Fibroblast of mammary gland (primary cell): ENCODE data around the gene PTPRN2.
A peak's percentile ranks its signal among the peaks of the same experiment; 100 is the strongest.

ENCODE experiments used
- DNase-seq: peaks from one replicate; pipeline ENCODE4 v3.0.0-alpha.2; 2010; ENCODE audit warnings: low read depth
- H3K4me3 ChIP-seq: 2 replicates; pipeline ENCODE4 v1.5.1; 2011; ENCODE audit warnings: low read depth, mild to moderate bottlenecking, low read length, moderate library complexity; ENCODE audit not compliant: control insufficient read depth
- TF ChIP-seq, protein P1 (sequence below): conservative IDR thresholded peaks from 2 replicates; pipeline ENCODE4 v1.5.1; 2011; ENCODE audit warnings: low read depth, low read length, inconsistent platforms; ENCODE audit not compliant: control insufficient read depth, insufficient read depth

PTPRN2 gene

DNA sequence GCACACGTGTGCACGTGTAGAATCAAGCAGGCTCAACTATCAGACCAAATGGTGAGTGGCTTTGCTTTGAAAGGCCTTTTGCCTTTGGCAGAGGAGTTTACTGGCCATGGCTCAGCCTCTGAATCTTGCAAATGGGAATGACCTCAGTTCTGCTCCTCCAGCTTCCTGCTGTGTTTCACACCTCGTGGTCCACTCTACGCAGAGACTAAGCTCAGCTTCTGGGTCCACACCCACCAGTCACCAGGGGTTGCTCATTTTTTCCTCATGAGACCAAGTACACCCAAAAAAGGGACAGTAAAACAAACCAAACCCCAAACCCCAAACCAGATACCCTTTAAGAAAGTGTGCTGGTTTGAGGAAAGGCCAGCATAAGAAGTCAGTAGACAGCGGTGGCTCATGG, 1014.4 kb downstream of the PTPRN2 start:
- TF ChIP-seq, protein P1, sequence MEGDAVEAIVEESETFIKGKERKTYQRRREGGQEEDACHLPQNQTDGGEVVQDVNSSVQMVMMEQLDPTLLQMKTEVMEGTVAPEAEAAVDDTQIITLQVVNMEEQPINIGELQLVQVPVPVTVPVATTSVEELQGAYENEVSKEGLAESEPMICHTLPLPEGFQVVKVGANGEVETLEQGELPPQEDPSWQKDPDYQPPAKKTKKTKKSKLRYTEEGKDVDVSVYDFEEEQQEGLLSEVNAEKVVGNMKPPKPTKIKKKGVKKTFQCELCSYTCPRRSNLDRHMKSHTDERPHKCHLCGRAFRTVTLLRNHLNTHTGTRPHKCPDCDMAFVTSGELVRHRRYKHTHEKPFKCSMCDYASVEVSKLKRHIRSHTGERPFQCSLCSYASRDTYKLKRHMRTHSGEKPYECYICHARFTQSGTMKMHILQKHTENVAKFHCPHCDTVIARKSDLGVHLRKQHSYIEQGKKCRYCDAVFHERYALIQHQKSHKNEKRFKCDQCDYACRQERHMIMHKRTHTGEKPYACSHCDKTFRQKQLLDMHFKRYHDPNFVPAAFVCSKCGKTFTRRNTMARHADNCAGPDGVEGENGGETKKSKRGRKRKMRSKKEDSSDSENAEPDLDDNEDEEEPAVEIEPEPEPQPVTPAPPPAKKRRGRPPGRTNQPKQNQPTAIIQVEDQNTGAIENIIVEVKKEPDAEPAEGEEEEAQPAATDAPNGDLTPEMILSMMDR, result no peak
- no peak overlapping the region for H3K4me3 ChIP-seq
- DNase-seq, result no peak

DNA sequence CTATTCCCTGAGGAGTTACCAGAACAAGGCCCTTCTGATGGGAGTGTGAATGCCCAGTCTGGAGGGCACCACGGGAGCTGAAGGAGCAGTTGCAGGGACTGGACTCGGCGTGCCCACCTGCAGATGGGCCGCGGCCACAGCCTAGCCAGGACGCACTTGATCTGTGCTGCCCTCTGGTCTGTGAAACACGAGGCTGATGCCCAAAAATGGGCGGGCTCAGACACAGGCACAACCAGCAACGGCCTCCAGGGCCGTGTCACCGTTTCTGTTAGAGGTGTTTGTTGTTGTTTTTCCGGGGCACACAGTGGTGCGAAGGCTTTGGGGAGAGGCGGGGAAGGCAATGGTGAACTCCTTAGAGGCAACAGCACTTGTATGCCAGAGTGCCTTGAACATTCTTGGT, 1015.0 kb downstream of the PTPRN2 start:
- H3K4me3 ChIP-seq, result no peak overlapping the region
- TF ChIP-seq, protein P1, result no peak
- DNase-seq, result no peak

DNA sequence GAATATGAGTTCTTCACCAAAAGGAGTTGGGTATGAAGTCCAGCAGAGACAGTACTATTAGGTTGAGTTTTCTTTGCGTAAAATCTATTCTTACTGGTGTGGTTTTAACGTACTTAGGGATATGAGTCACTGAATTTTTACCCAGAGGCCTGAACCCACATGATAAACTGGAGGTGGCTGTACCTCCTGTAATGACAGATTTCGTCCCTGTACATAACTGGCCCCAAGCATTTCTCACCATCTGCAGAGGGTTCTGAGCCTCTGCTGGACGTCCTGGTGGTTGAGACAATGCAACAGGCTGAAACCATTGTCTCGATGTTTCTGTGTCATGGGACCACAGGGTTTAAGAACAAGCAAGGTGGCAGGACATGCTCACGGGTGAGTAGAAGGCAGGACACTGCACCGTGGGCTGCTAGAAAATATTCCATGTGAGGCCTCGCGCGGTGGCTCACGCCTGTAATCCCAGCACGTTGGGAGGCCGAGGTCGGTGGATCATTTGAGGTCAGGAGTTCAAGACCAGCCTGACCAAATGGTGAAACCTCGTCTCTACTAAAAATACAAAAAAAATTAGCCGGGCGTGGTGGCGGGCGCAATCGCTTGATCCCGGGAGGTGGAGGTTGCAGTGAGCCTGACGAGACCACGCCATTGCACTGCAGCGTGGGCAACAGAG, 1017.0 kb downstream of the PTPRN2 start:
- no peak overlapping the region for H3K4me3 ChIP-seq
- TF ChIP-seq, protein P1, result no peak
- DNase-seq, result no peak

DNA sequence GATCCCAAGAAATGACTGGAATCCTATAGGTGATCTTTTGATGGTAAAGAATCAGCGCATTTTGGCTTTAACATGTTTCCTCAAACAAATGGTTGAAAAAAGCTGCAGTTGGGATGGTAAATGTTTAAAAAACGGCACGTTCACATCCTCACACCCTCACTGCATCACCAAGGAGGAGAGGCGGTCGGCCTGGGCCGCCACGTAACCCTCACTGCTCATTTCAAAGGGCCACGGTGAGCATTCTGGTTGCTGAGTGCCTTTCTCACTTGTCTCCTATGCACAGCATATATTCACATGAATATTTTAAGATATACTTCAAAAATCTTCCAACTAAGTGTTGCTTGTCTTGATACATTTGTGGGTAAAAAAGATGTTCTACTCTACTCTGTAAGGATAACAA, 1017.7 kb downstream of the PTPRN2 start:
- TF ChIP-seq, protein P1, result no peak
- no peak overlapping the region for H3K4me3 ChIP-seq
- no peak for DNase-seq

DNA sequence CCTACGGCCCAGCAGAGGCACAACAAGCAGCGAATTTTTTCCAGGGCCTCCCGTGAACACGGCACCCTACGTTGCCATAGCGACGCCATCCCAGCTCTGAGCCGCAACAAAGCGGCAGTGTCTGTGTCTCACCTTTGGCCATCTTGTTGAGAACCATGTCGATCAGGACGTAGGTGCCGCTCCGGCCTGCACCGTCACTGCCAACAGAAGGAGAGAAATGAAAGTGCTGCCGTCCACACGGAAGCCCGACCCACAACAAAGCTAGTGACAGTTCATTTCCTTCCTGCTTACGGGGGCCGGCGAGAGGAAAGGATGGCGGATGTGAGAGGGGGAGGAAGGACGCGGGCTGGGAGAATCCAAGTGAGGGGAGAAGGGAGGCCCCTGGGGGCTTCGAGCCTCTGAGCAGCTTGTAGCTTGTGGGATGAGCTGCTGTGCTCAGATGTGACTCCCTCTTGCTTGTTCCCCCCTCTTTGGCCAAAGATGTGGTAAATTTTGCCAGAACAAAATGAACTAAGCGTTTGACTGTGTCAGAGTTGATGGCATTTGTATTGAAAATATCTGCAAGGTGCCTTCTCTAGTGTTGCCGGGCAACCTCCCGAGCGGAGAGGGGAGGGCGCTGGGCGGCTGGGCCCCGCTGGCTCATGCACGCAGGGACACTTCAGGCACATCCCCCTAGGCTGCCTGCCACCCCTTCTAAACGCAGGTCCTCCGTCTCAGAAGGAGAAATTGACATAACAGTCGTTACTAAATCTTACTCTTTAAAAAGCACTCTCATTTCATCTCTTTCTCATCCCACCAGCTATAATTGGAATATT, 1018.6 kb downstream of the PTPRN2 start:
- peak overlapping the region; percentile 48 for H3K4me3 ChIP-seq
- TF ChIP-seq, protein P1, result no peak
- DNase-seq, result peak; percentile 22

DNA sequence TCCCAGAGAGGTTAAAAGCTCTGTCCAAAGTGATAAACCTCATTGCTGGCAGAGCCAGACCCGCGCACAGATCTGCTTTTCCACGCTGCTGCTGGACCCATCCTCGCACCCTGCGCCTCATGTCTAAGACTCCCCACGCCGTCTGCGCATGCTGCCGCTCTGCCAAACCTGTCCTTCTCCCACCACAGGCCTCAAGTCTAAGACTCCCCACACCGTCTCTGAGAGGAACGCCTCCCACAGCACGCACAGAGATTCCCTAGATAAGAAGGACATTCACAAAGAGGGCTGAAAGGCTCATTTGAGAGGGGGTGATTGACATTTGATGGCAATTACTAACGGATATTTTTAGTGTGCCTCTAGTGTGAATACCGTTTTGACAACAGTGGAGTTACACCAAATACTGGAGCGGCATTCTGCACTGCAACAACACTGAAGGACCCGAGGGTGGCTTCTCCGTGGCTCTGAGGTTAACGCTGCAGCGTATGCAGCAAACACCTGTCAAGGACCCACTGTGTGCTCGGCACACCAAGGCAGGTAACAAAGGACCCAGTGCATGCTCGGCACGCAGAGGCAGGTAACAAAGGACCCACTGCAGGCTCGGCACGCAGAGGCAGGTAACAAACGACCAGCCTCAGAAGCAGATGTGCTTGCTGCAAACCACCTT, 1019.4 kb downstream of the PTPRN2 start:
- DNase-seq, result no peak
- TF ChIP-seq, protein P1, result no peak
- H3K4me3 ChIP-seq, result peak overlapping the region; percentile 48
